GM21576 (cell line): ENCODE results near the gene MS4A15.
"Not testable (repeated sequence)": the region's sequence is repeated elsewhere in the genome, so short reads cannot be mapped to it uniquely, and the experiment has no call there.

Experiments
- ATAC-seq: cut with Tn5 transposase; IDR thresholded peaks from one replicate; pipeline ENCODE4 v1.9.1; 2021; ENCODE audit warnings: mild to moderate bottlenecking, moderate library complexity; ENCODE audit not compliant: unreplicated experiment

MS4A15 gene

GRCh38 chr11:60753309-60753708 is 3.4 kb upstream of the MS4A15 start:
- no peak for ATAC-seq

DNA sequence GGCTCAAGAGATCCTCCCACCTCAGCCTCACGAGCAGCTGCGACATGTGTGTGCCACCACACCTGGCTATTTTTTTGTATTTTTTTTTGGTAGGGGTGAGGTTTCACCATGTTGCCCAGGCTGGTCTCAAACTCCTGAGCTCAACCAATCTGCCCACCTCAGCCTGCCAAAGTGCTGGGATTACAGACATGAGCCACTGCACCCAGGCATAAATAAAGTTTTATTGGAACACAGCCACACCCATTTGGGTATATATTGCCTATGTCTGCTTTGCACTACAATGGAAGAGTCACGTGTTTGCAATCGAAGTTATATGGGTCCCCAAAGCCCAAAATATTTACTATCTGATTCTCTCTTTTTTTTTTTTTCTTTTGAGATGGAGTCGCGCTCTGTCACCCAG is 1.8 kb upstream of the MS4A15 start:
- no peak for ATAC-seq

DNA sequence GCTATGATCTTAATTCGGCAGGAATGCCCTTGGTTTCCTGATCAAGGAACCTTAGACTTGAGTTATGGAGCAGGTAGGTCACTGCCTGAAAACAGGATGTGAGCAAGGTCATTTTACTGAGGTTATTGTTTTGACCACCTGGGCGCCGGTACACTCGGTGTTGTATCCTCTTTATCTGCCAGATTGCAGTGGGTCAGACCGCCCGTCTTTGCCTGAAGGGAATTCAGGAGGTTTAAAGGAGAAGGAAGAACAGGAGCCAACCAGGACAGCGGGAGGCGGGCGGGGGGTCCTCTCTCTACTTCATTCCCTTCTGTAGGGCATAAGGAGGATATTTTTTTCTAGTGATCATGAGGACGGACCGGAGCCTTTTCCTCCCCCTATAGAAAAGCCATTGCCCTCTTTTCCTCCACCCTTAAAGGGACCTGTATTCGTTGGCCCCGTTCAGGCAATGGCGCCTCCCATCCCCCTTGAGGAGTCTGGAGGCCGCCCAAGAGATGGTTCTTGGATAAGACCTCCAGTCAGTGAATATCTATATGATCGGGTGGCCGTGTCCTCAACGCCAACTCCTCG is 649 bp downstream of the MS4A15 start:
- ATAC-seq = no peak

- not testable (repeated sequence) for ATAC-seq
Observed at GRCh38 chr11:60758671-60759070, 2.0 kb downstream of the MS4A15 start.

GRCh38 chr11:60759438-60760225 is 3.0 kb downstream of the MS4A15 start:
- ATAC-seq = not testable (repeated sequence)

DNA sequence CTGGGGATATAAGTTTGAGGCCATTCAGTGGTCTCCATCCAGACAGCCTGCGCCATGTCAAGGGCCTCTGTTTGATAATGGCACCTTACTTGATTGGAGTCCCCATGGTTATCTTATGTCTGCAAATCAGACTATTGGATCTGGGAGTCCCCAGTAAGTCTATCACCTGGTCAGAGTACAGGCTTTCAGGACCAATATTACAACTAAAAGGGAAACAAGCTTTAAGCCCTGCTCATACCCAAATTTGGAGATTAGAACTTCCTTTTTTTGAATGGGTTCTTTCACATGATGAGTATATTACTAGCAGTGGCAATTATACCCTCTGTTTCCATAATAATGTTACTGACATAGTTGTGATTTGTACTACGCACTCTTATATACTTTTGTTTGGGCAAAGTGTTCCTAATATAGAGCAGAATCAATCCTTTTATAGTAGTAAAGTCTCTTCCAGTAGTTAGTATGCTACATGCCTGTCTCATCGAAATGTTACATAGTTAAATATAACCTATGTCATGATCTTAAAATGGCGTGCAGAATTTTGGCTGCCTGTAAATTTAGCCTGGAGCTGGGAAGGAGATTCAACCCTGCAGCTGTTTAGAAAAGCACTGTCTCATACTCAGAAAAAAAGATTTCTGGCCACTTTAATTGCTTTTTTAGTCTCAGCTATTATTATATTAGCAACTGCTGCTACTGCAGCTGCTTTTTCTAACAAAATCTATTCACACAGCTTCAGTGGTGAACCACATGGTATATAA is 4.9 kb downstream of the MS4A15 start:
- peak; percentile 32 for ATAC-seq

GRCh38 chr11:60762851-60763691 is 6.4 kb downstream of the MS4A15 start:
- peak; percentile 58 for ATAC-seq

- ATAC-seq = no peak
Observed at GRCh38 chr11:60763692-60764369, 7.2 kb downstream of the MS4A15 start.

DNA sequence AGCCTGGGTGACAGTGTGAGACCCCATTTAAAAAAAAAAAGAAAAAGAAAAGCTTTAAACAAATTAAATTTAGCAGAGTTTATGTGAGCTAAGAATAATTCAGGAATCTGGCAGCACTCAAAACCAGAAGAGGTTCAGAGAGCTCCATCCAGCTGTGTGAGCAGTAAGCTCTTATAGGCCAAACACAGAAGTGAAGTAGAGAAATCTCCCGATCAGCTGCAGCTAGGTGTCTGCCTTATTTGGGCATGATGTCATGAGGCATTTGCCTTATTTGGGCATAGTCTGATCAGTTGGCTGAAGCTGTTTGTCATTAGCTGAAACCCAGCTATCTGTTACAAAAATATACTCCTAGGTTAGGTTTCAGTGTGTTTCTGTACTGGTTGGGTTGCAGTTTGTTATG is 8.2 kb downstream of the MS4A15 start:
- peak; percentile 43 for ATAC-seq

DNA sequence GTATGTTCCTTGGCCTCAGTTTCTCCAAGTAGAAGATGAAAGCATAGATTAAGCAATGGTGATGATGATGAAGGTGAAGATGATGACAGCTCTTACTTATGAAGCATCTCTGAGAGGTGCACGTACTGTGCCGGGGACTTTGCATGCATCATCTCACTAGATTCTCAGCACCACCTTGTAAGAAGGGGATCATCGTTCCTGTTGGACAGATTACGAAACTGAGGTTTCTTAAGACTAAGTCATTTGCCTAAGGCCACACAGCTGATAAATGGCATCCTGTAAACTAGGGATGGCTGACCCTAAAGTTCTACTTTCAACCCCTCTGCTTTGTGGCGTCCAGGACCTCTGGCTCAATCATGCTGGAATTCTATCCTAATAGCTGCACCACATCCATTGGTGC is 8.7 kb downstream of the MS4A15 start:
- no peak for ATAC-seq

- ATAC-seq = no peak
Observed at GRCh38 chr11:60766547-60766946, 9.9 kb downstream of the MS4A15 start.

- no peak for ATAC-seq
Observed at GRCh38 chr11:60767388-60767811, 10.7 kb downstream of the MS4A15 start.

DNA sequence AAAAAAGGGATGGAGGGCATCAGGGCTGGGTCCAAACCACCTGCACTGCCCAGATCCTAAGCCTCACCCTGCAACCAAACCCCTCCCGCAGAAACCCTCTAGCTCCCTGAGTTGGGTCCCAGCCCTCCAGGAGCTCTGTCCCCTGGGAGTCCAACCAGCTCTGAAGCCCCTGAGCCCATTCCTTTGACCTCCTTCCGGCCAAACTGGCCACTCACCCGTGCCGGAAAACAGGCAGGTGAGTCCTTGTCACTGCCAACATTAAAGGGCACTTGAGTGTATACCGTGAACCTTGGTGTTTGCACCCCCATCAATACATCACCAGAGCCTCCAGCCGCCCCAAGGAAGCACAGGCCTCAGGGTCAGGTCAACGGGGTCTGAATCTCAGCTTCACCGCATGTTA is 11.5 kb downstream of the MS4A15 start:
- no peak for ATAC-seq

- no peak for ATAC-seq
Observed at GRCh38 chr11:60769273-60769672, 12.6 kb downstream of the MS4A15 start.

GRCh38 chr11:60769811-60770210 is 13.1 kb downstream of the MS4A15 start:
- no peak for ATAC-seq

DNA sequence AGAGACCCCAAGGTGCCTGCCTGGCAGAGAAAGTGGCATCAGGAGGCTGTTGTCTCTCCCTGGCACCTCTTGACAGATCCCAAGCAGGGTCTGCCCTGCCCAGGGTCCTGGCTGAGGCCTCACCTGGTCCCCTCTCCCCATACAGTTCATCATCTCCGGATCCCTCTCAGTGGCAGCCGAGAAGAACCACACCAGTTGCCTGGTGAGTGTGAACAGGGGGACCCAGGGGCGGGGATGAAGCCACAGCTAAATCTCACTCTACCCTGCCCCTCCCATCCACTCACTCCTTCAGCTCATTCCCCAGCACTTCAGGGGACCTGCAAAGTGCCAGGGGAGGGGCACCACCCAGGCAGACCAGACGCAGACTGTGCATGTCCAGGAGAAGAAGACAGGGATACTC is 14.5 kb downstream of the MS4A15 start:
- no peak for ATAC-seq

DNA sequence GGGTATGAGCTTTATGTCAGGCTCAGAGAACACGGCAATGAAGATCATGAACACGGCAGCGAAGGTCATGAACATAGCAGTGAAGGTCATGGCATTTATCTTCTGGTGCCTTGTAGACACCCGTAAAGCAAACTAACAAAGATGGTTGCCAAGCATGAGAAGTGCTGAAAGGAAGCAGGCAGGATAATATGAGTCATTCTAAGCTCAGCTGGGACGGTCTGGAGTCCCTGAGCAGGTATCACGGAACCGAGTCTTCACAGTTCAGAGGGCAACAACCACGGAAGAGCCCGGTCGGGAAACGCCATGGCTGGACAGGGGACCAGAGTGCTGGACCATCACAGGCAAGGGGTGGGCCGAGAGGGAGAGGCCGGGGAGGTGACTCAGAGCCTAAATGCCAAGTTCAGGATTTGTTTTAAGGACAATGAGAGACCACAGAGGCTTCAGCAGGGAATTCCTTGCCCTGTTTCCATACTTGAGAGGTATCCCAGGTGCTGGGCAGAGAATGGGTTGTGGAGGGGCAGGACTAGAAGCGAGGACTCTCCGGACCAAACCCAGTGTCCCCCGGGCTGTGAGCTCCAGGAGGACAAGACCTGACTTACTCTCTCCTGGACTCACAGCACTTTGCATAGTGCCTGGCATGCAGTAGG is 15.3 kb downstream of the MS4A15 start:
- ATAC-seq = no peak

DNA sequence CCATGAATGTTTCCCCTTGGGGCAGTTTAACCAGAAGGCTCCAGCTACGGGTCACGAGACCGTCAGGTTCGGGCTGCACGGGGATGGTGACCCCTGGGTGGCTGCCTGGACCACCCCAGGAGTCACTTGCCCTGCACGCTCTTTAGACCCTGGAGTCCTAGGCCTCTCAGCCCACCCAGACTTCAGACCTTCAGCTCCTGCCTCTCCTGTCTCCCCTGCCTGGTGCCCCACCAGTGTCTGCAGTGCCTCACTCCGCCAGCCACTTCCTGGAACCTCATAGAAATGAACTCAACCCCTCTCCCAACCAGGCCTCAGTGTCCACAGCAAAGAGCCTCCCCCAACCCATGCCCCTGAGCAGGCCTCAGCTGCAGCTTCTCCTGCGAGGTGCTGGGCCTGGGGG is 16.0 kb downstream of the MS4A15 start:
- no peak for ATAC-seq

- ATAC-seq = no peak
Observed at GRCh38 chr11:60774726-60775125, 18.1 kb downstream of the MS4A15 start.

- peak; percentile 72 for ATAC-seq
Observed at GRCh38 chr11:60775420-60775961, 18.8 kb downstream of the MS4A15 start.
